Skeletal muscle cell (primary cell): ENCODE measurements around the gene AADACL4.
"Not testable (repeated sequence)": the region's sequence is repeated elsewhere in the genome, so short reads cannot be mapped to it uniquely, and the experiment has no call there.

Source experiments
- DNase-seq: peaks from one replicate; pipeline ENCODE4 v3.0.0-alpha.2; 2010; ENCODE audit warnings: low read depth
- H3K4me3 ChIP-seq: 2 replicates; pipeline ENCODE4 v1.5.1; 2011; ENCODE audit warnings: low read depth, mild to moderate bottlenecking, control low read depth, low read length, moderate library complexity

Gene AADACL4

GRCh38 chr1:12654004-12654567 is 10.2 kb downstream of the AADACL4 start:
- no peak overlapping the region for H3K4me3 ChIP-seq
- DNase-seq, result no peak

DNA sequence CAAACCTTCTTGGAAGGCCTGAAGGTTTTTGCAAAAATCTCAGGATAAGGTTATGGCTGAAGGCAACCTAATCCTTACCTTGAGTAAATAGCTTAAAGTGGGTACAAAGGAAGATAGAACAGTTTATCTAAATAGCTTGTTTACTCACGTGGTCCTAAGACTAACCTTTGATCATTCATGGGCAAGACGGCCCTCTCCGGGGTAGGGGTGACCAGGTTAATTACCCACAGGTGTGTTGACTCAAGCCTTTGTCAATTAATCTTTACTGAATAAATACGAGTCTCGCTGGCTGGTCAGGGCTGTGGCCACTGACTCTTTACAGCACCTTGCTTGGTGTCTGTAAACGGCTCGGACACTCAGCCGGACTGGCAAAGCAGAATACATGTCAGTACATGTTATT is 10.8 kb downstream of the AADACL4 start:
- no peak for DNase-seq
- no peak overlapping the region for H3K4me3 ChIP-seq

DNA sequence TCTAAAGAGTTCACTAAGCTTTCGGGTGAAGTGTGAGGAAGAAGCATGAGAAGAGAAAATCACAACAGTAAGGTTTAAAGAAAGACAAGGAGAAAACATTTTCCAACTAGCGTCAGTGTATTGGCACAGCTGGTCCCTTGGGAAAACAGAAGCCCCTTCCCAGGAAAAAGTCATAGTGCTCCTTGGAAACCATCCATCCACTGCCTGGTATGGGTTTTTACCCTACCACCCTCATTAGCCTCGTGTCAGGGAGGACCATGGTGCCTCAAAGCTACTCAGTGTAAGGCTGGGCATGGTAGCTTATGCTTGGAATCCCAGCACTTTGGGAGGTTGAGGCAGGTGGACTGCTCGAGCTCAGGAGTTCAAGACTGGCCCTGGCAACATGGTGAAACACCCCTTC is 12.7 kb downstream of the AADACL4 start:
- no peak overlapping the region for H3K4me3 ChIP-seq
- DNase-seq, result no peak

GRCh38 chr1:12657060-12657884 is 13.4 kb downstream of the AADACL4 start:
- no peak for DNase-seq
- no peak overlapping the region for H3K4me3 ChIP-seq

- not testable (repeated sequence) for DNase-seq, H3K4me3 ChIP-seq
These were observed 14.1 kb downstream of the AADACL4 start for GRCh38 chr1:12657885-12658512.

DNA sequence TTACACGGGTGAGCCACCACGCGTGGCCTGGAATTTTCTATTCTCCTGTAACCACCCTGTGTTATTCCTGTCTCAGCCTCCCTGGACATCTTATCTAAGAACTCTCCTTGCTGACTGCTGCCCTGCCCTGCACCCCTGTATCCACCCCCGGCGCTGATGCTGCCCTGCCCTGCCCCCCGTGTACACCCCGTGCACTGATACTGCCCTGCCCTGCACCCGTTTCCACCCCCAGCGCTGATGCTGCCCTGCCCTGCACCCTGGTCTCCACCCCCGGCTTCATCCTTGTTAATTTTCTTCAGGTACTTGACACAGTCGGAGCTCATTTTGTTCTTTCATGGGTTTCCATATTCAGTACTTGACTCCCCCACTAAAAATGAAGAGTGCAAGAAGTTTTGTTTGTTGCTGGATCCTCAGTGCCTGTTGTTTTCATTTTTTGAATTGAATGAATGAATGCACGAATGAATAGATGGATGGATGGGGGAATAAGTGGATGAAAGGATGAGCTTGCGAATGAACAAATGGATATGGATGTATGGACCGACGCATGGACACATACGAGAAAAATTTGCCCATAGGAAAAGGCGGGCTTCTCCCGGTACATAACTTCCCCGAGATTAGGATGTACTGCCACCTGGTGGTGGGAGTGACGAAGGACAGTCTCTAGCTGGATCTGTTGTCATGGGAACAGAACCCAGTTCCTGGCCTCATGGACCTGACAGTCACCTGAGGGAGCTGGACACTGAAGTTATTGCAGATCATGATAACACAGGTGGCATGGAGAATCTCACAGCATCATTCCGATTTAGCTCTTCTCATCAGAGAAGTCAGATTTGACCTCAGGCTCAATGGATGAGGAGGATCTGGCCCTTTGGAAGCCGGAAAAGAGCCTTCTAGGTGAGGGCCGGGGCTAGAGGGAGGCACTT is 14.9 kb downstream of the AADACL4 start:
- DNase-seq, result no peak
- no peak overlapping the region for H3K4me3 ChIP-seq

GRCh38 chr1:12661606-12662219 is 17.8 kb downstream of the AADACL4 start:
- H3K4me3 ChIP-seq, result no peak overlapping the region
- no peak for DNase-seq

DNA sequence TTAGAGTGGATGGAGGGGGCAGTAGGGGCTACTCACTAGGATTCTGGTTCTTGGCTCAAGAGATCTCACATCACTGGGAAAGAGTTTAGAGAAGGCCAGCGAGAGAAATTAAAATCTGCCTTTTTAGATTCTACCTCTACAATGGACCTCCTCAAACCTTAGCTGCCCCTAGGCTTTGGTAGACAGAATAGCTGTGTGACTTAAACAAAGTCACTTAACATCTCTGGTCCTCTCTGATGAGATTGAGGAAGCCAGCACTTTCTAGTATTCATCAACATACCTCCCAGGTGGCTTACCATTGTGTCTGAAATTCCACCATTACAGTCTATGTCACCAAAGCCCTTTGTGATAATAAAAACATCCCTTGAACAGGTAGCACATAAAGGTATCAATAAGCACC is 18.7 kb downstream of the AADACL4 start:
- no peak overlapping the region for H3K4me3 ChIP-seq
- DNase-seq, result no peak

DNA sequence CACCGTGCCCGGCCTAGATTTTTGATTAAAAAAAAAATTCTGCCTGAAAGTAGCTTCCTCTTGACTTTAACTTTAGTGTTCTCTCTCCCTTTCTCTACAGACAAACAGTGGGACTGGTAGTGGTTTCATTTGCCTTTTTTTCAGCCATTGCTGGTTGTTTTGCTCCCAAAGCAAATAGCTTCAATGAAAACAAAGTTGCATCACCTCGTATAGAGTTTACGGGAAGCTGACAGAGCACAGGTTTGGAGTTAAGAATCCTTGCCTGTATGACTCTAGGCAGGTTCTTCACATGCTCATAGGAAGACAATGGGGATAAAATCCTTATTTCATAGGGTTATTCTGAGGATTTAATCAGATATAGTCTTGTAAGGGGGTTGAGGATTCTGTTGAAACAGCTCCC is 21.6 kb downstream of the AADACL4 start:
- H3K4me3 ChIP-seq, result no peak overlapping the region
- DNase-seq, result no peak

DNA sequence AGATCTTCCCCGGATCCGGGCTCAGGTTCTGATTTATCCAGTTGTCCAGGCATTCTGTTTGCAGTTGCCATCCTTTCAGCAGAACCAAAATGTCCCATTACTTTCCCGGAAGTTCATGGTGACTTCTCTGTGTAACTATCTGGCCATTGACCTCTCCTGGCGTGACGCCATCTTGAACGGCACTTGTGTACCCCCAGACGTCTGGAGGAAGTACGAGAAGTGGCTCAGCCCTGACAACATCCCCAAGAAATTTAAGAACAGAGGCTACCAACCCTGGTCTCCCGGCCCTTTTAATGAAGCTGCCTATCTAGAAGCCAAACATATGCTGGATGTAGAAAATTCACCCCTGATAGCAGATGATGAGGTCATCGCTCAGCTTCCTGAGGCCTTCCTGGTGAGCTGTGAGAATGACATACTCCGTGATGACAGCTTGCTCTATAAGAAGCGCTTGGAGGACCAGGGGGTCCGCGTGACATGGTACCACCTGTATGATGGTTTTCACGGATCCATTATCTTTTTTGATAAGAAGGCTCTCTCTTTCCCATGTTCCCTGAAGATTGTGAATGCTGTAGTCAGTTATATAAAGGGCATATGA is 22.4 kb downstream of the AADACL4 start:
- no peak for DNase-seq

DNA sequence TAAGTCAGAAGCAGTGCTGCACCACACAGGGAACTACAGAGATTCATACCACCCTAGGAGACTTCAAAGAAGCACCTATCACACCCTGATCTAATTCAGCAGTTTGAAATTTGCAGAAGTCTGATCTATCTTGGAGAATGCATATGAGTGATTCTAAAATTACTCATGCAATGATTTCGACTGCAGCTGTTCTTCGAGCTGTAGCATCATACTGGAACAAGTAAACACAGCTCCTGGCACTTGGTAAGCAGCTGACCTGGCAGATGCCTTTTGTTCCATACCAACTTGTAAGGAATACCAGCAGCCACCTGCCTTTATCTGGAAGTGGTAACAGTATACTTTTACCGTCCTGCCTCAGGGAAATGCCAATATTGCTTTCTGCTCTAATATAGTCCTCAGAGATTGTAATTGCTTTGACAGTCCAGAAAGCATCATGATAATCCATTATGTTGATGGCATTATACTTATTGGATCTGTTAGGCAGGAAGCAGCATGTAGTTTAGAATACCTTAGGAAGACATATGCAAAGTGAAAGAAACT is 25.7 kb downstream of the AADACL4 start:
- no peak overlapping the region for H3K4me3 ChIP-seq
- DNase-seq, result no peak

More for the DNA sequence above, 22.4 kb downstream of the AADACL4 start:
- H3K4me3 ChIP-seq, result no peak overlapping the region

DNA sequence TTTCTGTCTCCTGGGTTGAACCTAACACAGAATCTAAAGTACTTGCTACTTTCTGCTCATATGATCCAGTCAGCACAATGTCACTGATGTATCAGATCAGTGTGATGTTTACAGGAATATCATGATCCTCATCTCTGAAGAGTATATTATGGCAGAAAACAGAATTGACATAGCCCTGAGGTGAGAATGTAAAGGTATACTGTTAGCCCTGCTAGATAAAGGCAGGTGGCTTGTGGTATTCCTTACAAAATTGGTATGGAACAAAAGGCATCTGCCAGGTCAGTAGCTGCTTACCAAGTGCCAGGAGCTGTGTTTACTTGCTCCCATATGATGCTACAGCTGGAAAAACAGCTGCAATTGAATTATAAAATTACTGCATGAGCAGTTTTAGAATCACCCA is 30.5 kb downstream of the AADACL4 start:
- no peak overlapping the region for H3K4me3 ChIP-seq
- no peak for DNase-seq

DNA sequence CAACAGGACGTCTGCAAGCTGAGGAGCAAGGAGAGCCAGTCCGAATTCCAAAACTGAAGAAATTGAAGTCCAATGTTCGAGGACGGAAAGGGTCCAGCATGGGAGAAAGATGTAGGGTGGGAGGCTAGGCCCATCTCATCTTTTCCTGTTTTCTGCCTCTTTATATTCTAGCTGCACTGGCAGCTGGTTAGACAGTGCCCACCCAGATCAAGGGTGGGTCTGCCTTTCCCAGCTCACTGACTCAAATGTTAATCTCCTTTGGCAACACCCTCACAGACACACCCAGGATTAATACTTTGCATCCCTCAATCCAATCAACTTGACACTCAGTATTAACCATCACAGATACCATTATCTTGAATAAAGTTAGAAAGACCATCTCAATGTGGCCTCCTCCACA is 32.2 kb downstream of the AADACL4 start:
- not testable (repeated sequence) for H3K4me3 ChIP-seq, DNase-seq

DNA sequence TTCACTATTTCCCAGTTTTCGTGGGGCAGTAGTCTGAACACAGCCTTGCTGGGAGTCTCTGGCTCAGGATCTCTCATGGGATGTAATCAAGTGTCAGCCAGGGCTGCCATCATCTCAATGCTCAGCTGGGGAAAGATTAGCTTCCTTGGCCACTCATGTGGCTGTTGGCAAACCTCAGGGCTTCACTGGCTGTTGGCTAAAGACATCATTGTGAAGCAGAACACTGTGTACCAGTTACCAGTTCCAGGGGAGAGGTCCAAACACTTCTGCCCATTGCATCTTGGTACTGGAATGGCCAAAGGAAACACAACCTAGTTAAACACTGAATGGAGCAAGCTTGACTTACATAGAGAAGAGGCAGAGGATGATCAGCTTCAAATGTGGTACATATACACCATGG is 33.7 kb downstream of the AADACL4 start:
- no peak overlapping the region for H3K4me3 ChIP-seq
- no peak for DNase-seq

GRCh38 chr1:12678350-12678749 is 34.5 kb downstream of the AADACL4 start:
- DNase-seq, result no peak
- H3K4me3 ChIP-seq, result no peak overlapping the region

DNA sequence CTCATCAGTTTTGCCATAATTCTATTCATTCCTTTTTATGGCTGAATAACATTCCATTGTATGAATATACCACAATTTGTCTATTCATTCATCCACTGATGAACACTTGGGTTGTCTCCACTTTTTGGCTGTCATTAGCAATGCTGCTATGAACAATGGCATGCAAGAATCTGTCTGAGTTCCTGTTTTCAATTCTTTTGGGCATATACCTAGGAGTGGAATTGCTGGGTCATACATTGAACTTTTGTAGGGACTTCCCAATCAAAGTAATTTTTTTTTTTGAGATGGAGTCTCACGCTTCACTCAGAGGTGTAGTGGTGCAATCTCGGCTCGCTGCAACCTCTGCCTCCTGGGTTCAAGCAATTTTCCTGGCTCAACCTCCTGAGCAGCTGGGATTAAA is 34.9 kb downstream of the AADACL4 start:
- H3K4me3 ChIP-seq, result no peak overlapping the region
- no peak for DNase-seq

GRCh38 chr1:12690156-12690555 is 46.3 kb downstream of the AADACL4 start:
- H3K4me3 ChIP-seq, result no peak overlapping the region
- no peak for DNase-seq

DNA sequence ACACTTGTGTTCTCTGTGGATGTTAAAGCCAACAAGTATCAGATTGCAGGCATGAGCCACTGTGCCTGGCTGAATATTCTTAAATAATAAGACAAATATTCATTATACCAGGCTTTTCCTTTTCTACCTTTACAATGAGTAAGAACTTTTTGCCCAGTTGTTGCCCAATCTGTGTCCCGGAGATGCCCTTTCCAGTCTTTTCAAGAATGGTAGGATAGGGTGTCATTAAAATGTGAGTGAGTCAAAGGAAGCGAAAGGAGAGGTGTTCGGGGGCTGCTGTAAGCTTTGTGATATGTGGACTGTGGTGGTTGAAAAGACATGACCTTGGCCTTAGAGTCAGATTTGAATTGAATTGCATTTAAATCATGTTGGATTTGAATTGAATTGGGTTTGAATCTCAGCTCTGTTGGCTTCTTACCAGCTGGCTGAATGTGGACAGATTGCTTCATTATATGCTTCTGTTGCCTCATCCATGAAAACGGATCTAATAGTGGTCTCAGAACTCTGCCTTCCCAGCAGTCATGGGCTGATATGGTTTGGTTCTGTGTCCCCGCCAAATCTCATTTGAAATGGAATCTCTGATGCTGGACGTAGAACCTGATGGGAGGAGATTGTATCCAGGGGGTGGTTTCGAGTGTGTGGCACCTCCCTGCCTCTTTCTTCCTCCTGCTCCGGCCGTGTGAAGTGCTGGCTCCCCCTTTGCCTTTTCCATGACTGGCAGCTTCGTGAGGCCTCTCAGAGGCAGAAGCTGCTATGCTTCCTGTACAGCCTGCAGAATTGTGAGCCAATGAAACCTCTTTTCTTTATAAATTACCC is 49.3 kb downstream of the AADACL4 start:
- H3K4me3 ChIP-seq, result no peak overlapping the region
- no peak for DNase-seq
